GM18873 (cell line): ENCODE measurements around the gene RAD51B.
"Not testable (repeated sequence)": the region's sequence is repeated elsewhere in the genome, so short reads cannot be mapped to it uniquely, and the experiment has no call there.

Source experiments
- ATAC-seq: cut with Tn5 transposase; IDR thresholded peaks from one replicate; pipeline ENCODE4 v1.9.1; 2021; ENCODE audit warnings: mild to moderate bottlenecking, moderate library complexity, moderate number of reproducible peaks; ENCODE audit not compliant: unreplicated experiment, low FRiP score

RAD51B gene

DNA sequence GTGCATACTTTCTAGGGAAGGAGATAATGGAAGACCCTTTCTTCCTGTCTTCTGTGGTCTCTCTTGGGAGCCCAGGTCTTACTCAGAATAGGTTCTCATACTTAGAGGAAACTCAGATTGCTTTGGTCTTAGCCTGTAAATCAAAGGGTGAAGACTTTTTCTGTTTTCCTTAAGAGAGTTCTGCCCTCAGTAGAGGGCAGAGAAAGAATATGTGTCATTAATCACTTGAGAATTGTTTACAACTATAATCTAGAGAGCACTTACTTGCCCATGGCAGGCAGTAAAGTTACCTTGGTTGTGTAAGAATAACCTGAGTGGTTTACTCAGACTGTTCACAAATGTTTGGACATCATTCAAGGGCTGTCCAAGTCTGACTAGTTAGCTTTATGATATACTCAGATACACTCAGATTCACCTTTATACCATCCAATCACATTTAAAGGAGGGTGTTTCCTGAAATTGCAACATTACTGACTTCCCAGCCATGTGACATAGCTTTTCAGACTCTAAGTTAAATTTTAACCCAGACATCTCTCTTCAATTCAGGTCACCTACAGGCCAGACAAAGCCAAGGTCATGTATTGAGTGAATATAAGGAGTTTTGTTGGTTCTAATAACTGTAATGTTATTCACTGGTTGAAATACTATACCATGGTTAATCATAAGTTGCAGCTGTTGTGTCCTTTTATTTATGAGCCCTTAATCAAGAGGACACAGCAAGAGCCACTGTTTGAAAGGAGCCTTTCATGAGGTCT is 372.2 kb downstream of the RAD51B start:
- no peak for ATAC-seq

DNA sequence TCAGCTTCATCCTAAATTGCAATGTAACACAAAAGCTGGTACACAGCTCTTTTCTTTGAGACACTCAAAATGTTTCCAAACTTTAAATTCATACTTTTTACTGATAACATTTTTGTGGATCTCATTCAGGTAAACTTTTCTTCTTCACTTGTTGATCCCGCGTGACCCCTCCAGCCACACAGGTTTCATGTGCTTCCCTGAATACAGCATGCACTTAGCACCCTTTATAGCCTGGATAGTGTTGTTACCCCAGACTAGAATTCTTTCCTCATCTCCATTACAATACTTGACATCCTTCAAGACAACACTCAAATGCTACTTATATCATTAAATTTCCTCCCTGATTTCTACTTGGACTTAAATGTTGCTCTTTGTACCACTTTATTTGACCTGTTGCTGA is 373.4 kb downstream of the RAD51B start:
- no peak for ATAC-seq

DNA sequence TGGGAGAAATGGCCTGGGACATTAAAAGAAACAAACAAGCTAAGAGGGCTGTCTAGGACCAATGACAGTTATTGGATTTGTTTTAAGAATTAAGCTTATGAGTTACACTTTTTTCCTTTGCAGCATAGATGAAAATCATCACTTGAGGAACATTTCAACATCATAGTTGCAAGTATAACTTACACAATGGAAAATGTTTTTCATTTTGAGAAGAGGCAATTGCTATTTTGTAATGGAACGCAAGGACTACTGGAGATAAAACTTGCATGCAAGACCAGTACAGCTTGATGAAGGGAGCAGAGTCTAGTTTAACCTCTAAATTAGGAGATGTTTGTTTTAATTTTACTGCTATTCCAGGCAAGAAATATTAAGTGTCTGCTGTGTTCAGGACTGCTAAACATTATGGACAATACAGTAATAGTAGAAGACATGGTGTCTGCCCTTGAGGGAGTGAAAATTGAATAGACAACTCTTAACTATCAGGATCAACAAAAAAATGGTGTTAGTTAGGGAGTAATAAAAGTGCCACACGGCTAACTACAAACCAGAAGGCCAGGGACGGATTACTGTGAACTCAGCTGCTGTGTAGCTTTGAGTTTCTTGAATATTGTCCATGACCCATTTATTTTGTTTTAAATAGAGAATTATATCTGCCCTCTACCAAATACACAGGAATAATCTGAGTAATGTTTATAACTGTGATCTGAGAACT is 374.5 kb downstream of the RAD51B start:
- ATAC-seq: no peak

DNA sequence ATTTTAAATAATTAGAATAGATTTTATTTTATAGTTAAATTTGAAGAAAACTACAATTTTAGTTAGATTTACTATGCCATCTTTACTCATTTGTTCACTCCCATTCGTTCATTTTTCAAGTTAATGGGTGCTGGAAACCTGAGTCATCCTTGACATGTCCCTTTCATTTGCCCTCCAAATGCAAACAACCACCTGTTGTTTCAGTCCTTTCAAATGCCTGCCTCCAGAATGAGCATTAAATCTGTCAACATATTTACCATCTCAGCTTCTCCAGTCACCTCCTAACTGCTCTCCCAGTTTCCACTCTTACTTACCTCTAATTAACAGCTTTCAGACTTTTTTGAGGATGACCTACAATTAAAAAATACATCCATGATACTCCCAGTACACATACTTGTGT is 375.5 kb downstream of the RAD51B start:
- ATAC-seq: no peak

DNA sequence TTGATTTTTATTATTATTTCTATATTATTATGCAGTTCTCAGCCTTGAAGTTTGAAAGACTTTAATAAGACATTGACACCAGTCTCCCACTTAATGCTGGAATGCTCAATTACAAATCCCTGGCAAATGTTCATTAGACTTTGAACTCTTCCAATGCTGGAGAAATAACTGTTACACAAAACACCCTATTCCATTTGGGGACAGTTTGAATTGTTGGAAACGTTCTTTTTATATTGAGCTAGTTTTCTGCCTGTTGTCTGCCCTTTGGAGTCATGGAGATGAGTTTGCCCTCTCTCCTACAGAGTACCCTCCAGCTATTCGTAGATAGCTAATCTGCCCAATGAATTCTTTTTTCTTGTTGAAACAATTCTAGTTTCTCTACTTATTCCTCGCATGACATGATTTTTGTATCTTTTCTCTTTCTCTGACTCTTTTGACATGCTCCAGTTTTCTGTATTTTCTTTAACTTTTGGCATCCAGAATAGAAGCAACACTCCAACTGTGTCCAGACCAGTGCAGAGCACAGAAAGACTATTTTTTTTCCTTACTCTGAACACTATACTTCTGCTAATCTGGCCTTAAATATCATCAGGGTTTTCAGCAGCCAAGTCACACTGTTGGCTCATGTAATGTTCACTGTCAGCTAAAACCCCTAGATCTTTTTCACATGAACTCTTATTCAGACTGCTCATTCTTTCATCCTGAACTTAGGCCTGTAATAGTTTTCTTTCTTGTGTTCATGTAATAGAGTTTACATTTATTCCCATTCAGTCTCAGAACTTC is 379.3 kb downstream of the RAD51B start:
- ATAC-seq: no peak

DNA sequence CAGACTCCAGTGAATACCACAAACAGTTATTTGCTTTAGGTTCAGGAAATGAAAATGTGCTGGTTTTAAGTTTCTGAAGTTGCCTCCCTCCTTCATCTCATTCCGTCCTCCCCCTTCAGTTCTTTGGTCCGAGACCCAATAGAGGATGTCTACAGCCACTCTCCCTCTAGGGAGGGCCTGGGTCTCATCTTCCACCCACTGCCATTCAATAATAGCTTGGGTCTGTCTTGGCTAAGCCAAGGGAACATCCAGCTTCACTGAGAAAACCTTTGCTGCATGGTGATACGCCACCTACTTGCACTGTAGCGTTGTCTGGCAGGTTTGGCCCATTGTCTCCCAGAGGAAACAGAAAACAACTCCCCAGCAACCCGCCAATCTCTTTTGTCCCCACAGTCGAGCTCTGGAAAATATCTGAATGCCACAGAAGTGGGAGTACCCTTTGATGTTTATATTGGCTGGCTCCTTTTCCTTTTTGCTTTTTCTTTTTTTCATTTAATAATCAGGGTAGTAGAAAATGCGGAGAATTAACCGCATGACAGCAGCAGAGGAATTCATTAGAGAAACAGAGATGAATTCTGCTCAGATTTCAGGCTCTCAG is 380.1 kb downstream of the RAD51B start:
- no peak for ATAC-seq

DNA sequence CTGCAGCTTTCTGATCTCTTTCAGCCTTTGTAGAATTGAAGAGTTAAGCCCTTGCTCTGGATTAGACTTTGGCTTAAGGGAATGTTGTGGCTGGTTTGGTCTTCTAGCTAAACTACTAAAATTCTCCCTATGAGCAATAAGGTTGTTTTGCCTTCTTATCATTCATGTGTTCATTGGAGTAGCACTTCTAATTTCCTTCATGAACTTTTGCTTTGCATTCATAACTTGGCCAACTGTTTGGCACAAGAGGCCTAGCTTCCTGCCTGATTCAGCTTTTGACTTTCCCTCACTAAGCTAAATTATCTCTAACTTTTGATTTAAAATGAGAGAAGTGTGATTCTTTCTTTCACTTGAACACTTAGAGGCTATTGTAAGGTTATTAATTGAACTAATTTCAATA is 384.3 kb downstream of the RAD51B start:
- no peak for ATAC-seq

DNA sequence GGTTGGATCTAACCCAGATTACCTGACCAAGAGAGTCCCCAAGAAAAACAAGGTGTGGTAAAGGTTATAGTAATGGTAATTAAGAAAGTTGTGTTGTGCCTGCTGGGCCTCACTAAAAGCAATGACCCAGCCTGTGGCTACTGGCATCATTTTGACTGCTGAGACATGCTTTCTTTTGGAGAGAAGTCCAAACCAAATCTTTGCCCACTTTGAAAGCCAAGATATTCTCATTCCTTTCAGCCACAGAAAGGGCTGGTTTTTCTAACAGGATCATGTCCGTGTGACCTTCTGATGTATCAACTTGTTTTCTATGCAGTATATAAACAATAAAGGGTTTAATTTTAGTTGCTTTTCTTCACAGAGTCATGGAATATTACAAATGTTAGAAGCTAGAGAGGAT is 388.6 kb downstream of the RAD51B start:
- ATAC-seq: no peak

DNA sequence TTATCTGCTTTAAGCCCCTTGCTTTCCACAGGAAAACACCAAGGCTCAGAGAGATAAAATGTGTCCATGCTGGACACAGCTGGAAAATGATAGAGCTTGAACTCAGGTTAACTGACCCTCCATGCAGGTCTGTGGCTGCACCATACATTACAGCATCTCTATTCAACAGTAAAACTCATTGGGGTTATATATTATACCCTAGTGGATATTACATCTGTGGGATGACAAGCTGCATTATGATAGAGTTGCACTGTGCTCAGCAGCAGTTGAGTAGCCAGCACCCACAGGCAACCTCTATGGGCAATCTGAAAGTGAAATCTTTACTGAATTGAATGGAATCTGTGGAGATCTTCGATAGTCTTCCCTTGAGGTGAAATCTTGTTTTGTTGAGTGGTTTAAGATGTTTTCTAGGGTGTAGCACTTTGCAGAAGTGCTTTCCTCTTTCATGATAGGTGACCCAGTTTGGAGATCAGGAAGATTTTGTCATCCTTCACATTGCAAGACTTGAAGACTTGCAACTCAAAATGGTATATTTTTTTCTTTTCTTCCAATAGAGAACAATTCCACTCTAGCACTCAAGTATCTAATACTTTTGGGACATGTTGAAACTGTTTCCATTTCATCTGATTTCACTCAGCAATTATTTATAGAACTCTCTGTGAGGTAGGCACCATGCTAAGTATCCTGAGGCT is 389.2 kb downstream of the RAD51B start:
- no peak for ATAC-seq

DNA sequence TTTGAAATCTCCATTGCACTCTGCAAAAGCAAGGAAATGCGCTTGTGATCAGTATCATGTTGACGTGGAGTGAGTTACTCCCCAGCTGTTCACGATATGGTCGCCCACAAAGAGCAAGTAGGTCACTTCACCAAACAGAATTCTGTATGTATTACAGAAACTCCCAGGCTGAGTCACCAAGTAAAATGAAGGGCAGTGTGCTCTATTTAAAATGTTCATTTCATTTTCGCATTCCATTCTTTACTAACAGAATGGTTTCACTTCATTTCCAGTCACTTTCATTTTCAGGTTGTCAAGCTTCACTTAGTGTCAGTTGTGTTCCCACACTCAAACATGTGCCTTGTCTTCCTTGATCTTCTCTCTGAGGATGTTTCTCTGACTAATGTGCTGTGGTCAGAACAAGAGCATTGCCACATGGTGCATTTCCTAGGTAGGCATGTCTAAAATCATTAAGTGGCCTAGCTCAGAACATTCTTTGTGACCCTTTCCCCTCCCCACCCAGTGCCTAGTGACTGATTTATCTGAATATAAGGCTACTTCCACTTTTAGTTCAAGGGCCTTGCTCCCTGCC is 391.2 kb downstream of the RAD51B start:
- peak; percentile 89 for ATAC-seq

DNA sequence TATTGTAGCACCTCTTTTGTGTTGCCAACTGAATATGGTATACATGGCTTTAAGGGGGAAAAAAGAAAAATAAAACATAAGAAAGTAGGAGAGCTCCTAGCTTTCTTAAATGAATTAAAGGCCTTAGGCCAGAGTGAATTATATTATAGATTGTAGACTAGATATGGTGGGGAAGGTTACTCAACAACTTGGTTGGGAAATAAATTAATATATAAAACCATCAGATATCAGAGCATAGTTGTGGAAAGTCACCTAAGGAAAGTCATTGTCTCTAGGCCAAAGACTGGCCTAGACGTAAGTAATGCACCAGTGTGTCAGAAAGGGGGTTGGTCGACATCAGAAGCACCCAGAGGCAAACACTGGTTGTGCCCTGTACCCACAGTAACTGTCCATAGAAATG is 391.8 kb downstream of the RAD51B start:
- ATAC-seq: no peak

DNA sequence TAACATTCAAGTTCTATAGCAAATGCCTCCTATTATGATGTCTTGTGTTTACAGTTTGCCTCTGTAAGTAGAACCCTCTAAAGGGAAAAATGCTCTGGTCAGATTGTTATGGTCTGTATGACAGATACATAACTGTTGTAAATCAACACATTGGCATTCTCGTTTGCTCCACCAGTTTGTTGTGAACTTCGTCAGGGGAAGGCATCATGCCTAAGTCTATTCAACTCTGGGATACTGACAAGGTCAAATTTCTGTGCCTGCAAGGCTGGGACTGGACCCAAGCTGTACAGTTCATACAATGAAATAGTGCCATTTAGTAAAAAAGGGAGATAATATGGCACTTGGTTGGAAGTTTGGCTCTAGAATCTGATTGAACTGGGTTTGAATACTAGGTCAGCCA is 392.3 kb downstream of the RAD51B start:
- no peak for ATAC-seq

DNA sequence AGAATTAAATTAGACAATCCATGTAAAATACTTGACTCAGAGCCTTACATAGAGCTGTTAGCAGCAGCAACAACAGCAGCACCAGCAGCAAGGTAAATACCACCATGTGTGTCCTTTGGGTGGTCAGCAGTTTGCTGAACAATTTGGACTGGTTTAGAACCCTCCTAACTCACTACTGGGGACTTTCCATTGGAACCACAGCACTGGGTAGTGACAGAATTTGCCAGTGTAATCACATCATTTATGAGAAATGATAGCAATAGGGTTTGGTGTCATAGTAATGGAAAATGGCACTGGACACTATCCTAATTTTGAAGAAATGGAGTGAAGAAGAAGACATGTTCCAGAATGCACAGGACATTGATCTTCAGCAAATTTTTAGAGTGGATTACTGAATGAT is 392.8 kb downstream of the RAD51B start:
- ATAC-seq: no peak

DNA sequence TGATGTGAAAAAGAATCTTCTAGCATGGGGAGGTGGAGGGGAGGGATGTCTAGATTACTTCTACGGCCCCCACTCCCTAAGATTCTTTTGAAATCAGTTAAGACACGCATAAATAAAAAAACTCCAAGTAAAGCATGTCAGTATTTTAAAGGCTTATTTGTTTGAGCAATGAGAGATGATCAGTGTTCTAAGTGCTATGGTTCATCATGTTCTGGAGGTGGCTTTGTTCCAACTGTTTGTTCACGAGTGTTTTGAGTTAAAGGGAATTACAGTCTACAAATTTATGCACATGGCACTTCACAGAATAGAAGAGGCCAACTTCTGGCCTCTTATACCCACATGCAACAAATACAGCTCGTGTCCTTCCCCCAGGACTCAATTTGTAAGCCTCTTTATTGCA is 394.9 kb downstream of the RAD51B start:
- no peak for ATAC-seq

DNA sequence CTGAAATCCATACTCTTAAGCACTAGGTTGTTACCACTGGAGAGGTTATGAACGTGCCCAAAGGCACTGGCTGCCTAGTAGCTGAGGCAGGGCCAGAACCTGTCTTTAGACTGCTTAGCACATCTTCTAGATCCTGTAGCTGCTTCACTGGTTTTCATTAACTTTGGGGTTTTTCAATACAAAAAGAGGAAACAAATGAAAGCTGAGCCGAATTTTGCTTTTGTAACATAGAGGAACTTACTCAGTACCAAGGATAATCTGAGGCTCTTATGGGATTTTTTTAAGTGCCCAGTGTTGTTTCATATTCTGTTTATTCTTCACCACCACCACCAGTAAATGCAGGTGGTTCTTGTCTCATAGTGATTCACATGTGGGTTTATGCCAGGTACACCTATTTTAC is 396.1 kb downstream of the RAD51B start:
- ATAC-seq: no peak

DNA sequence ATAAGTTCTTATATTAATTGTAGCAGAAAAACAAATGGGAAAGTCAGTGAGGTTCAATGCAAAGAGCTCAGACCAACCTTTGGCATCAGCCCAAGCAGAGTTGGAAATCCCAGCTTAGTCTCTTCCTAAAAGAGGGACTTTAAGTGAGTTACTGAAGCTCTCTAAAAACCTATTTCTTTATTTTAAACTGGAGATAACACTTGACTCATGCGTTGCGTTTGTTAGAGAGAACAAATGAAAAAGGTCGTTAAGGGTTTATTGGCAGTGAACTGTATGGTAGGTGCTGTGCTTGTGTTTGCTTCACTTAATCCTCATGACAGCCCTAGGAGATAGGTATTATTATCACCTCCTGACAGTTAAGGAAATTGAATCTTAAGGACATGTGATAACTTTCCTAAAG is 396.5 kb downstream of the RAD51B start:
- no peak for ATAC-seq

DNA sequence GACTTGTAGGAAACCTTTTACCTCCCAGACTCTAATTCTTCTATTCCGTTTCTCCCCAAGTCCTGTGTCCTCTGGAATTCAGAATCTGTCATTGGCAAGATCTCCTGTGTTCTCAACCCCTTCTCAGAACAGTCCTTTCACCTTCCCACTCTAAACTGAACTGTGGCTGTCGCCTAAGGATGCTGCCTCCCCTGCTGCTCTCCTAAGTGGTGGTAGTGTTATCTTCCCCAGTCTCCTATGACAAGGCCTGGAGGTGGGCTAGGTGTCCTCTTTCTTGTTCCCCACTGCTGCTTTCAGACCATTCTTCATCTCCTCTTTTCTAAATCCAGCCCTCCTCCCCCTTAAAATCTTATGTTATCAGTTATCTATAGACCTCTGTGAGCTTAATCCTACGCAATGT is 397.4 kb downstream of the RAD51B start:
- ATAC-seq: no peak

DNA sequence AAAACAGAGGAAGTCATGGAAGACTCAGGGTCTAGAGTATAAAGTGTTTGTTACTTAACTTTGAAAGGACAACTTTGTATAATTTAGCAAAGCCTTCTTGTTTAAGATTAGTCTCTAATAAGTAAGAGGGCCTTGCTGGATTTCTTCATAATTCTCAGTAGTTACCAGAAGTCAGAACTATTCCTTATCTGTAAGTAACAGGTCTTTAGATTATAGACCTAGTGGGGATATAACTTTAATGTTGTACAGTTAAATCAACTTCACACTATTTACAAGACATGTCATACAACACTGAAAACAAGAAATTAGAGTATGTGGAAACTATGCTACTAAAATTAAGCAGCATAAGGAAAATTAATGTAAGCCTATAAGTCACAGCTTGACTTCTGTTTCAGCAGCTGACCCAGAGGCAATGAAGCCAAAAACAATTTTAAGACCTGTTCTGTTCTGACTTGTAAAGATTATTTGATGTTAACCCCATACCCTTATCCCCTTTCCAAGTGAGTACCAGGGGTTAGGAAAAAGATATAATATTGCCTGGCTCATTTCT is 398.3 kb downstream of the RAD51B start:
- no peak for ATAC-seq

DNA sequence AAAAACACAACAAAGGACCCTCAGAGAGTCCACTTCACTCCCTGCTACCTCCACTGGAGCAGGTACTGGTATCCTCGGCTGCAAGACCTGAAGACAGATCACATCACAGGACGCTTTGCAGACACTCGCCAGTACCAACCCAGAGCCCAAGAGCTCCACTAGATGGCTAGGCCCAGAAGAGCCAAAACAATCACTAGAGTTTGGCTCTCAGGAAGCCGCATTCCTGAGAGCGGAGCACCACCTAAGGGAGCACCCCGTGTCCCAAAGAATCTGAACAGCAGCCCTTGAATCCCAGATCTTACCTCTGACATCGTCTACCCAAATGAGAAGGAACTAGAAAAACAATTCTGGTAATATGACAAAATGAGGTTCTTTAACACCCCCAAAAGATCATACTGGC is 399.8 kb downstream of the RAD51B start:
- ATAC-seq: no peak

DNA sequence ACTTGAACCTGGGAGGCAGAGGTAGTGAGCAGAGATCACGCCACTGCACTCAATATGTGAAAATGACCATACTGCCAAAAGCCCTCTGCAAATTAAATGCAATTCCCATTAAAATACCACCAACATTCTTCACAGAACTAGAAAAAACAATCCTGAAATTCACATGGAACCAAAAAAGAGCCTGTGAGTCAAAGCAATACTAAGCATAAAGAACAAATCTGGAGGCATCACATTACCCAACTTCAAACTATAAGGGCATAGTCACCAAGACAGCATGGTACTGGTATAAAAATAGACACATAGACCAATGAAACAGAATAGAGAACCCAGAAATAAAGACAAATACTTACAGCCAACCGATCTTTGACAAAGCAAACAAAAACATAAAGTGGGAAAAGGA is 401.5 kb downstream of the RAD51B start:
- not testable (repeated sequence) for ATAC-seq
